ENCODE data around the gene PXYLP1. TPM values are rescaled to one million over a fixed set of nuclear protein-coding genes. Genes with fewer than 3 reads are reported as not detected.

Gene PXYLP1
- total RNA-seq, 3 donors from 2014 or later (not counting 1 experiment from before 2014, with no cell fraction given) = 13.0 to 32.4 (median 21.7) TPM

DNA sequence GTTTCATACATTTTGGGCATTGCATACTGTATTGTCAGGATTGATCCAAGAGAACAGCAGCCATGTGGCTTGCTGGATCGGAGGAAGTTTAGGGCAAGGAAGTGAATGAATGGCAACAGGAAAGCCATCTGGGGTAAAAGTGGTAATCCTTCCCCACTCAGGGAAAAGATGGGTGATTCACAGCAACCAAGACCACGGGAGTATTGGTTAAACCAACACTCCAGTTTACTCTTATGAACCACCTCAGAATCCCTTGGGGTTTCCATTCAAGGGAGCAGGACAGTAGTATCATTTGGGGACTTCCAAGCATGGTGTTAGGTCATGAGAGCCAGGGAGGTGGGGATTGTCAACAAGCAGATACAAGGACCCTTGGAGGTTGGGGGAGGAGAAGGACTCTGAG, 111.5 kb downstream of the PXYLP1 start:
- H3K36me3 Mint-ChIP-seq = no peaks in the 10 kb centered on the region
- no peak for ATAC-seq
- H3K4me1 Mint-ChIP-seq = no peaks in the 10 kb centered on the region
- Histone ChIP-seq H3K27ac (ENCODE audit: low read length) (no peak overlapping the region), H3K9me3 (ENCODE audit: control insufficient read depth, insufficient read depth, low read length) (no peaks in the 10 kb centered on the region), H3K27me3 (ENCODE audit: control insufficient read depth, insufficient read depth, low read length) (no peaks in the 10 kb centered on the region), H3K4me3 (ENCODE audit: low read length) (no peak overlapping the region), H3K36me3 (ENCODE audit: control insufficient read depth, insufficient read depth, low read length) (no peaks in the 10 kb centered on the region), H3K4me1 (ENCODE audit: control insufficient read depth, insufficient read depth, low read length) (no peaks in the 10 kb centered on the region)
- TF ChIP-seq, protein P1, sequence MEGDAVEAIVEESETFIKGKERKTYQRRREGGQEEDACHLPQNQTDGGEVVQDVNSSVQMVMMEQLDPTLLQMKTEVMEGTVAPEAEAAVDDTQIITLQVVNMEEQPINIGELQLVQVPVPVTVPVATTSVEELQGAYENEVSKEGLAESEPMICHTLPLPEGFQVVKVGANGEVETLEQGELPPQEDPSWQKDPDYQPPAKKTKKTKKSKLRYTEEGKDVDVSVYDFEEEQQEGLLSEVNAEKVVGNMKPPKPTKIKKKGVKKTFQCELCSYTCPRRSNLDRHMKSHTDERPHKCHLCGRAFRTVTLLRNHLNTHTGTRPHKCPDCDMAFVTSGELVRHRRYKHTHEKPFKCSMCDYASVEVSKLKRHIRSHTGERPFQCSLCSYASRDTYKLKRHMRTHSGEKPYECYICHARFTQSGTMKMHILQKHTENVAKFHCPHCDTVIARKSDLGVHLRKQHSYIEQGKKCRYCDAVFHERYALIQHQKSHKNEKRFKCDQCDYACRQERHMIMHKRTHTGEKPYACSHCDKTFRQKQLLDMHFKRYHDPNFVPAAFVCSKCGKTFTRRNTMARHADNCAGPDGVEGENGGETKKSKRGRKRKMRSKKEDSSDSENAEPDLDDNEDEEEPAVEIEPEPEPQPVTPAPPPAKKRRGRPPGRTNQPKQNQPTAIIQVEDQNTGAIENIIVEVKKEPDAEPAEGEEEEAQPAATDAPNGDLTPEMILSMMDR (IDR thresholded peaks at IDR 0.05) = no peak
- DNase-seq = no peak
- no peak overlapping the region for H3K4me3 Mint-ChIP-seq
- WGBS (ENCODE audit: insufficient coverage) = 86% methylated on average over 1 of the region's 2 CpGs
- H3K9me3 Mint-ChIP-seq = no peaks in the 10 kb centered on the region
- intact Hi-C loops (cut with micrococcal nuclease) = no loop called here
- H3K27me3 Mint-ChIP-seq (ENCODE audit: low read depth in 2 of 2) = peaks cover 11 to 17% of the 10 kb centered on the region in 2 donors
- no peak overlapping the region for H3K27ac Mint-ChIP-seq

DNA sequence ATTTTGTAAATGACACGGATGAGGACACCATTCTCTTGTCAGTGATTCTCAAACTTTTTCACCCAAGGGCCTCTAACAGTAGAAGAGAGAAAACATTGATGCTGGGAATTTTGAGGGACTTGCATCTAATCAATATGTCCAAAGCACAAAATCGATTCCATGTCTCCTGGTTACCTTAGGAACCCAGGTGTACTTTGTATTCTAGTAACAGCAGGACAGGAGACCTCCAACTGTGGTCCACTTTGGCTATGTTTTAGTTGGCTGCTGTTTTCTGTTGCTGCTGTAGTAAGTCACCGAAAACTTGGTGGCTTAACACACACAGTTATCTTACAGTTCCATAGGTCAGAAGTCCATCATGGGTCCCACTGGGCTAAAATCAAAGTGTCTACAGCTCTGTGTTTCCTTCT, 112.2 kb downstream of the PXYLP1 start:
- Mint-ChIP-seq H3K4me1 (no peaks in the 10 kb centered on the region), H3K4me3 (no peak overlapping the region), H3K27me3 (ENCODE audit: low read depth in 2 of 2) (peaks cover 11 to 17% of the 10 kb centered on the region in 2 donors), H3K27ac (no peak overlapping the region), H3K36me3 (no peaks in the 10 kb centered on the region), H3K9me3 (no peaks in the 10 kb centered on the region)
- DNase-seq (no peak), ATAC-seq (no peak)
- no peak overlapping the region for H3K4me3 ChIP-seq (ENCODE audit: low read length)
- no peaks in the 10 kb centered on the region for H3K36me3 ChIP-seq (ENCODE audit: control insufficient read depth, insufficient read depth, low read length)
- no peak overlapping the region for H3K27ac ChIP-seq (ENCODE audit: low read length)
- WGBS (ENCODE audit: insufficient coverage) = 93% methylated on average over 2 of the region's 3 CpGs
- H3K9me3 ChIP-seq (ENCODE audit: control insufficient read depth, insufficient read depth, low read length) = no peaks in the 10 kb centered on the region
- H3K27me3 ChIP-seq (ENCODE audit: control insufficient read depth, insufficient read depth, low read length) = no peaks in the 10 kb centered on the region
- intact Hi-C loops (cut with micrococcal nuclease) = no loop called here
- H3K4me1 ChIP-seq (ENCODE audit: control insufficient read depth, insufficient read depth, low read length) = no peaks in the 10 kb centered on the region
- TF ChIP-seq, protein P1 (IDR thresholded peaks at IDR 0.05) = no peak

Other genes with a start within 250 kb of the PXYLP1 start
- not detected for gene SPSB4, start 180.5 kb upstream of the PXYLP1 start, total RNA-seq
- 10 to 100 TPM; 40.3 to 68.3 (median 56.7) TPM for gene ZBTB38, start 136.7 kb downstream of the PXYLP1 start, total RNA-seq